ENCODE results near the gene FXYD1. TPM values are rescaled to one million over a fixed set of nuclear protein-coding genes. Genes with fewer than 3 reads are reported as not detected.

FXYD1 gene
- total RNA-seq, 1 experiment from 2014 or later: not detected

DNA sequence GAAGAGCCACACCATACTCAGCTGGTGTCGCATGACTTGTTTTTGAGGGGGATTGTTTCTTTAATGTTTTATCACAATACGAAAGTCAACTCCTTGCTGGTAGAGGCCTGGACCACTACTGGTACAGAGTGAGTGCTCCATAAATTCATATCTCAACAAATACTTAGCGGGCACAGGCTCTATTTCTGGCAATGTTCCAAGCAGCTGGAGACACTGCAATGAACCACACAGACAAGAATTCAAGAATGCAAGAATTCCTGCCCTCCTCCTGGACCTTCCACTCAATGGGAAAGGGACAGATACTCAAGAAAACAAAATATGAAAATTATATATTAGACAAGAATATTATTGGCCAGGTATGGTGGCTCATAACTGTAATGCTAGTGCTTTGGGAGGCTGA, 10.8 kb downstream of the FXYD1 start:
- DNase-seq (ENCODE audit: low read depth, low spot score) (no peak), ATAC-seq (no peak)
- in situ Hi-C loops (cut with HindIII; ENCODE audit: low pct_unique_long_range_greater_than_20kb, low sequenced_read_pairs) (no loop called here), intact Hi-C loops (cut with micrococcal nuclease; ENCODE audit: unreplicated experiment) (no loop called here)
- Histone ChIP-seq H3K4me1 (ENCODE audit: control insufficient read depth, insufficient read depth, low read length) (peaks cover 4% of the 10 kb centered on the region; the same call in 1 of the 2 replicates), H3K4me3 (ENCODE audit: low read depth in 2 of 2, low read length in 2 of 2) (no peak overlapping the region), H3K27me3 (ENCODE audit: control insufficient read depth, insufficient read depth, low read length) (0 out of 2 replicates have a peak, but pooled peaks cover 2% of the 10 kb centered on the region), H3K36me3 (ENCODE audit: control insufficient read depth, insufficient read depth, low read length) (no peaks in the 10 kb centered on the region; the same call in 1 of the 2 replicates), H3K27ac (ENCODE audit: low read length) (no peak overlapping the region), H3K9me3 (ENCODE audit: control insufficient read depth, insufficient read depth, low read depth, low read length) (no peaks in the 10 kb centered on the region)
- ChIA-PET CTCF (no interaction called here), POLR2A (interaction anchor here (0.6 kb wide), 1 partner anchor 359 kb away, joined by 5 read pairs; no protein-coding TSS in a partner anchor)
- no TSS peak for BruUV-seq (replicated peaks)
- TF ChIP-seq POLR2AphosphoS5 (IDR thresholded peaks at IDR 0.05; ENCODE audit: low read depth, low read length) (no peak), SIN3A (IDR thresholded peaks at IDR 0.05; ENCODE audit: borderline replicate concordance, insufficient read depth, low read depth, low read length) (no peak), TCF7L2 (IDR thresholded peaks at IDR 0.05; ENCODE audit: low read depth, low read length) (no peak)
- TF ChIP-seq, protein P1, sequence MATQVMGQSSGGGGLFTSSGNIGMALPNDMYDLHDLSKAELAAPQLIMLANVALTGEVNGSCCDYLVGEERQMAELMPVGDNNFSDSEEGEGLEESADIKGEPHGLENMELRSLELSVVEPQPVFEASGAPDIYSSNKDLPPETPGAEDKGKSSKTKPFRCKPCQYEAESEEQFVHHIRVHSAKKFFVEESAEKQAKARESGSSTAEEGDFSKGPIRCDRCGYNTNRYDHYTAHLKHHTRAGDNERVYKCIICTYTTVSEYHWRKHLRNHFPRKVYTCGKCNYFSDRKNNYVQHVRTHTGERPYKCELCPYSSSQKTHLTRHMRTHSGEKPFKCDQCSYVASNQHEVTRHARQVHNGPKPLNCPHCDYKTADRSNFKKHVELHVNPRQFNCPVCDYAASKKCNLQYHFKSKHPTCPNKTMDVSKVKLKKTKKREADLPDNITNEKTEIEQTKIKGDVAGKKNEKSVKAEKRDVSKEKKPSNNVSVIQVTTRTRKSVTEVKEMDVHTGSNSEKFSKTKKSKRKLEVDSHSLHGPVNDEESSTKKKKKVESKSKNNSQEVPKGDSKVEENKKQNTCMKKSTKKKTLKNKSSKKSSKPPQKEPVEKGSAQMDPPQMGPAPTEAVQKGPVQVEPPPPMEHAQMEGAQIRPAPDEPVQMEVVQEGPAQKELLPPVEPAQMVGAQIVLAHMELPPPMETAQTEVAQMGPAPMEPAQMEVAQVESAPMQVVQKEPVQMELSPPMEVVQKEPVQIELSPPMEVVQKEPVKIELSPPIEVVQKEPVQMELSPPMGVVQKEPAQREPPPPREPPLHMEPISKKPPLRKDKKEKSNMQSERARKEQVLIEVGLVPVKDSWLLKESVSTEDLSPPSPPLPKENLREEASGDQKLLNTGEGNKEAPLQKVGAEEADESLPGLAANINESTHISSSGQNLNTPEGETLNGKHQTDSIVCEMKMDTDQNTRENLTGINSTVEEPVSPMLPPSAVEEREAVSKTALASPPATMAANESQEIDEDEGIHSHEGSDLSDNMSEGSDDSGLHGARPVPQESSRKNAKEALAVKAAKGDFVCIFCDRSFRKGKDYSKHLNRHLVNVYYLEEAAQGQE (IDR thresholded peaks at IDR 0.05; ENCODE audit: insufficient read depth in 1 of 2, low read depth in 2 of 2, low read length in 1 of 2): no peak
- TF ChIP-seq, protein P2, sequence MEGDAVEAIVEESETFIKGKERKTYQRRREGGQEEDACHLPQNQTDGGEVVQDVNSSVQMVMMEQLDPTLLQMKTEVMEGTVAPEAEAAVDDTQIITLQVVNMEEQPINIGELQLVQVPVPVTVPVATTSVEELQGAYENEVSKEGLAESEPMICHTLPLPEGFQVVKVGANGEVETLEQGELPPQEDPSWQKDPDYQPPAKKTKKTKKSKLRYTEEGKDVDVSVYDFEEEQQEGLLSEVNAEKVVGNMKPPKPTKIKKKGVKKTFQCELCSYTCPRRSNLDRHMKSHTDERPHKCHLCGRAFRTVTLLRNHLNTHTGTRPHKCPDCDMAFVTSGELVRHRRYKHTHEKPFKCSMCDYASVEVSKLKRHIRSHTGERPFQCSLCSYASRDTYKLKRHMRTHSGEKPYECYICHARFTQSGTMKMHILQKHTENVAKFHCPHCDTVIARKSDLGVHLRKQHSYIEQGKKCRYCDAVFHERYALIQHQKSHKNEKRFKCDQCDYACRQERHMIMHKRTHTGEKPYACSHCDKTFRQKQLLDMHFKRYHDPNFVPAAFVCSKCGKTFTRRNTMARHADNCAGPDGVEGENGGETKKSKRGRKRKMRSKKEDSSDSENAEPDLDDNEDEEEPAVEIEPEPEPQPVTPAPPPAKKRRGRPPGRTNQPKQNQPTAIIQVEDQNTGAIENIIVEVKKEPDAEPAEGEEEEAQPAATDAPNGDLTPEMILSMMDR (IDR thresholded peaks at IDR 0.05): no peak

DNA sequence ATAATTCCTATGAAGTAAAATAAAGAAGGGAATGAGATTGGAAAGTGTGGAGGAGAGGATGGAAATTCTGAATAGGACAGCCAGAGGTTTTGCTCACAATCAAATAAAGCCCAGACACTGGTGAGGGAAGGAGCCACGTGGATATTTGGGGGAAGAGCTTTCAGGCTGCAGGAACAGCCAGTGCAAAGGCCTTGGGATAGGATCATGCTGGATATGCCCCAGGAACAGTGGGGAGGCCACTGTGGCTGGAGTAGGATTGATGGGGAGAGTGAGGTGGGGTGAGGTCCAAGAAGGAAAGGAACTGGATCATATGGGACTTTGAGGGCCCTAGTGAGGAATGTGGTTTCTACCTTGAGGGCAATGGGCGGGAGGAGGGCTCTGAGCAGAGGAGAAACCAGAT, 11.8 kb downstream of the FXYD1 start:
- DNase-seq (ENCODE audit: low read depth, low spot score): no peak
- ATAC-seq: no peak
- Histone ChIP-seq H3K9me3 (ENCODE audit: control insufficient read depth, insufficient read depth, low read depth, low read length) (no peaks in the 10 kb centered on the region), H3K4me1 (ENCODE audit: control insufficient read depth, insufficient read depth, low read length) (peaks cover 7% of the 10 kb centered on the region), H3K36me3 (ENCODE audit: control insufficient read depth, insufficient read depth, low read length) (peaks cover 3% of the 10 kb centered on the region; the same call in 1 of the 2 replicates), H3K27me3 (ENCODE audit: control insufficient read depth, insufficient read depth, low read length) (no peaks in the 10 kb centered on the region), H3K4me3 (ENCODE audit: low read depth in 2 of 2, low read length in 2 of 2) (no peak overlapping the region), H3K27ac (ENCODE audit: low read length) (no peak overlapping the region)
- no TSS peak for BruUV-seq (replicated peaks)
- TF ChIP-seq, protein P2 (IDR thresholded peaks at IDR 0.05): no peak
- TF ChIP-seq TCF7L2 (IDR thresholded peaks at IDR 0.05; ENCODE audit: low read depth, low read length) (no peak), POLR2AphosphoS5 (IDR thresholded peaks at IDR 0.05; ENCODE audit: low read depth, low read length) (no peak), SIN3A (IDR thresholded peaks at IDR 0.05; ENCODE audit: borderline replicate concordance, insufficient read depth, low read depth, low read length) (no peak)
- TF ChIP-seq, protein P1 (IDR thresholded peaks at IDR 0.05; ENCODE audit: insufficient read depth in 1 of 2, low read depth in 2 of 2, low read length in 1 of 2): no peak
- in situ Hi-C loops (cut with HindIII; ENCODE audit: low pct_unique_long_range_greater_than_20kb, low sequenced_read_pairs): no loop called here
- intact Hi-C loops (cut with micrococcal nuclease; ENCODE audit: unreplicated experiment): no loop called here
- ChIA-PET CTCF (no interaction called here), POLR2A (no interaction called here)

Data from Panc1 (cell line).